Measurements from ENCODE around the gene RPE. TPM values are rescaled to one million over a fixed set of nuclear protein-coding genes. Genes with fewer than 3 reads are reported as not detected.

Gene RPE
- total RNA-seq, 1 donor from 2014 or later = 62.1 TPM

GRCh38 chr2:209958016-209958415, 44.4 kb upstream of the RPE start:
- FAIRE-seq (no peak), DNase-seq (ENCODE audit: low read depth) (no peak)
- peaks cover 7% of the 10 kb centered on the region for H3K4me1 ChIP-seq (ENCODE audit: insufficient read depth, low read length)
- H3K4me1 Mint-ChIP-seq (ENCODE audit: low read depth, unreplicated experiment) = peaks cover 8% of the 10 kb centered on the region
- no peak overlapping the region for H3K4me3 Mint-ChIP-seq (ENCODE audit: unreplicated experiment)
- no peaks in the 10 kb centered on the region for H3K9me3 Mint-ChIP-seq (ENCODE audit: unreplicated experiment)
- H3K36me3 ChIP-seq (ENCODE audit: insufficient read depth, low read length) = no peaks in the 10 kb centered on the region
- no peak overlapping the region for H3K27ac Mint-ChIP-seq (ENCODE audit: unreplicated experiment)
- H3K36me3 Mint-ChIP-seq (ENCODE audit: low read depth, unreplicated experiment) = no peaks in the 10 kb centered on the region
- no peaks in the 10 kb centered on the region for H3K79me2 ChIP-seq (ENCODE audit: insufficient read depth, low read length)
- no peak overlapping the region for H3K27ac ChIP-seq (ENCODE audit: low read depth, low read length)
- no peak overlapping the region for H3K4me2 ChIP-seq (ENCODE audit: low read length)
- no peaks in the 10 kb centered on the region for H3K27me3 Mint-ChIP-seq (ENCODE audit: low read depth, unreplicated experiment)
- no peaks in the 10 kb centered on the region for H3K27me3 ChIP-seq (ENCODE audit: insufficient read depth, low read length)
- H3K4me3 ChIP-seq (ENCODE audit: insufficient read depth, low read depth, low read length) = no peak overlapping the region
- no peaks in the 10 kb centered on the region for H3K9me3 ChIP-seq (ENCODE audit: insufficient read depth, low read depth, low read length)
- TF ChIP-seq CTCF (IDR thresholded peaks at IDR 0.05; ENCODE audit: insufficient read depth, low read depth, low read length) (no peak), EZH2 (IDR thresholded peaks at IDR 0.05; ENCODE audit: insufficient read depth, low read length) (no peak)
- H2AFZ ChIP-seq (ENCODE audit: low read depth, low read length) = no peak overlapping the region
- no peak overlapping the region for H3K9ac ChIP-seq (ENCODE audit: low read length)
- no peaks in the 10 kb centered on the region for H4K20me1 ChIP-seq (ENCODE audit: insufficient read depth, low read length)

GRCh38 chr2:209960045-209960444, 42.4 kb upstream of the RPE start:
- FAIRE-seq = no peak
- no peak overlapping the region for H3K9ac ChIP-seq (ENCODE audit: low read length)
- peaks cover 7% of the 10 kb centered on the region for H3K4me1 ChIP-seq (ENCODE audit: insufficient read depth, low read length)
- Mint-ChIP-seq H3K27ac (ENCODE audit: unreplicated experiment) (no peak overlapping the region), H3K9me3 (ENCODE audit: unreplicated experiment) (no peaks in the 10 kb centered on the region), H3K4me1 (ENCODE audit: low read depth, unreplicated experiment) (peaks cover 8% of the 10 kb centered on the region), H3K36me3 (ENCODE audit: low read depth, unreplicated experiment) (no peaks in the 10 kb centered on the region), H3K27me3 (ENCODE audit: low read depth, unreplicated experiment) (no peaks in the 10 kb centered on the region), H3K4me3 (ENCODE audit: unreplicated experiment) (no peak overlapping the region)
- H3K4me2 ChIP-seq (ENCODE audit: low read length) = no peak overlapping the region
- H3K27ac ChIP-seq (ENCODE audit: low read depth, low read length) = no peak overlapping the region
- H3K36me3 ChIP-seq (ENCODE audit: insufficient read depth, low read length) = no peaks in the 10 kb centered on the region
- no peak for DNase-seq (ENCODE audit: low read depth)
- H3K4me3 ChIP-seq (ENCODE audit: insufficient read depth, low read depth, low read length) = no peak overlapping the region
- no peaks in the 10 kb centered on the region for H3K9me3 ChIP-seq (ENCODE audit: insufficient read depth, low read depth, low read length)
- H3K27me3 ChIP-seq (ENCODE audit: insufficient read depth, low read length) = no peaks in the 10 kb centered on the region
- H2AFZ ChIP-seq (ENCODE audit: low read depth, low read length) = no peak overlapping the region
- no peaks in the 10 kb centered on the region for H4K20me1 ChIP-seq (ENCODE audit: insufficient read depth, low read length)
- TF ChIP-seq EZH2 (IDR thresholded peaks at IDR 0.05; ENCODE audit: insufficient read depth, low read length) (no peak), CTCF (IDR thresholded peaks at IDR 0.05; ENCODE audit: insufficient read depth, low read depth, low read length) (no peak)
- H3K79me2 ChIP-seq (ENCODE audit: insufficient read depth, low read length) = no peaks in the 10 kb centered on the region

GRCh38 chr2:209960676-209961630, 41.5 kb upstream of the RPE start:
- H3K9ac ChIP-seq (ENCODE audit: low read length) = peak overlapping the region; percentile 21
- no peak overlapping the region for H3K4me3 ChIP-seq (ENCODE audit: insufficient read depth, low read depth, low read length)
- H3K4me1 ChIP-seq (ENCODE audit: insufficient read depth, low read length) = peaks cover 7% of the 10 kb centered on the region
- Mint-ChIP-seq H3K9me3 (ENCODE audit: unreplicated experiment) (no peaks in the 10 kb centered on the region), H3K4me3 (ENCODE audit: unreplicated experiment) (peak overlapping the region; percentile 1), H3K27ac (ENCODE audit: unreplicated experiment) (peak overlapping the region; percentile 87), H3K36me3 (ENCODE audit: low read depth, unreplicated experiment) (no peaks in the 10 kb centered on the region), H3K27me3 (ENCODE audit: low read depth, unreplicated experiment) (no peaks in the 10 kb centered on the region), H3K4me1 (ENCODE audit: low read depth, unreplicated experiment) (peaks cover 8% of the 10 kb centered on the region)
- H4K20me1 ChIP-seq (ENCODE audit: insufficient read depth, low read length) = no peaks in the 10 kb centered on the region
- FAIRE-seq = no peak
- no peak for TF ChIP-seq EZH2 (IDR thresholded peaks at IDR 0.05; ENCODE audit: insufficient read depth, low read length)
- TF ChIP-seq CTCF (IDR thresholded peaks at IDR 0.05; ENCODE audit: insufficient read depth, low read depth, low read length) = peak; percentile 72
- H3K27me3 ChIP-seq (ENCODE audit: insufficient read depth, low read length) = no peaks in the 10 kb centered on the region
- no peaks in the 10 kb centered on the region for H3K79me2 ChIP-seq (ENCODE audit: insufficient read depth, low read length)
- no peak overlapping the region for H3K27ac ChIP-seq (ENCODE audit: low read depth, low read length)
- no peaks in the 10 kb centered on the region for H3K9me3 ChIP-seq (ENCODE audit: insufficient read depth, low read depth, low read length)
- no peaks in the 10 kb centered on the region for H3K36me3 ChIP-seq (ENCODE audit: insufficient read depth, low read length)
- DNase-seq (ENCODE audit: low read depth) = peak; percentile 47
- H3K4me2 ChIP-seq (ENCODE audit: low read length) = peak overlapping the region; percentile 19
- peak overlapping the region; percentile 43 for H2AFZ ChIP-seq (ENCODE audit: low read depth, low read length)
